Type B pancreatic cell (in vitro differentiated cells): ENCODE data around the gene SCN8A. TPM values are rescaled to one million over a fixed set of nuclear protein-coding genes. Genes with fewer than 3 reads are reported as not detected.

Source experiments
- DNase-seq: peaks from one replicate; pipeline ENCODE4 v3.0.0; 2021; ENCODE audit warnings: mixed read lengths; ENCODE audit not compliant: unreplicated experiment; ENCODE audit errors: extremely low spot score
- H3K27ac Mint-ChIP-seq: 2 replicates; pipeline ENCODE4 v1.8.0; 2021; ENCODE audit warnings: mild to moderate bottlenecking, mixed read lengths
- H3K27me3 Mint-ChIP-seq: 2 replicates; pipeline ENCODE4 v1.8.0; 2021; ENCODE audit warnings: mixed read lengths
- H3K36me3 Mint-ChIP-seq: 2 replicates; pipeline ENCODE4 v1.8.0; 2021; ENCODE audit warnings: mixed read lengths
- H3K4me1 Mint-ChIP-seq: one replicate; pipeline ENCODE4 v1.8.0; 2021; ENCODE audit warnings: mixed read lengths; ENCODE audit not compliant: unreplicated experiment
- H3K4me3 Mint-ChIP-seq: 2 replicates; pipeline ENCODE4 v1.8.0; 2021; ENCODE audit warnings: mild to moderate bottlenecking, mixed read lengths
- H3K9me3 Mint-ChIP-seq: 2 replicates; pipeline ENCODE4 v1.8.0; 2021; ENCODE audit warnings: mixed read lengths
- total RNA-seq: library from RNA; stranded (reverse); gene quantifications from 2 replicates; pipeline ENCODE4 v1.2.1, GENCODE V29; 2021; ENCODE audit warnings: low replicate concordance
- TF ChIP-seq, protein P1 (sequence below): fragments of 200-600 bp; sonication (generic); conservative IDR thresholded peaks from 2 replicates; pipeline ENCODE4 v1.5.0; 2021; ENCODE audit warnings: antibody characterized with exemption, mild to moderate bottlenecking

The SCN8A gene
- total RNA-seq, 1 donor from 2014 or later: 3.9 TPM

DNA sequence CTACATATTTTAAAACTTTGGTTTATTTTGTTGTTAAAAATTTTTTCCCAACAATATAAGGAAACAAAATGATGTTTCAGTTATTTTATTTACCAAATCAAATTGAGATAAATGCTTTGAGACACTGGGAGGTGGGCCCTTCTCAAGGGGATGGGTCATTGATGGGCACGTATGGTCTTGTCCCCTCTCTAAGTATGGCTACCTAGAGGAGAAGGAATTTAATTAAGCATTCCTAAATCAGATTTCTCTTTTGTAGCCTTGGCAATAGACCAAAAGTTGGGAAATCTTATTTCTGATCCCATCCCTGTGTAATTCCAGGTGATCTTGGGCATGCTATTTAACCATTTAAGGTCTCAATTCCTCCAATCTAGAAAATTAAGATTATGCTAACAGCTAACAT is 79.0 kb downstream of the SCN8A start:
- TF ChIP-seq, protein P1, sequence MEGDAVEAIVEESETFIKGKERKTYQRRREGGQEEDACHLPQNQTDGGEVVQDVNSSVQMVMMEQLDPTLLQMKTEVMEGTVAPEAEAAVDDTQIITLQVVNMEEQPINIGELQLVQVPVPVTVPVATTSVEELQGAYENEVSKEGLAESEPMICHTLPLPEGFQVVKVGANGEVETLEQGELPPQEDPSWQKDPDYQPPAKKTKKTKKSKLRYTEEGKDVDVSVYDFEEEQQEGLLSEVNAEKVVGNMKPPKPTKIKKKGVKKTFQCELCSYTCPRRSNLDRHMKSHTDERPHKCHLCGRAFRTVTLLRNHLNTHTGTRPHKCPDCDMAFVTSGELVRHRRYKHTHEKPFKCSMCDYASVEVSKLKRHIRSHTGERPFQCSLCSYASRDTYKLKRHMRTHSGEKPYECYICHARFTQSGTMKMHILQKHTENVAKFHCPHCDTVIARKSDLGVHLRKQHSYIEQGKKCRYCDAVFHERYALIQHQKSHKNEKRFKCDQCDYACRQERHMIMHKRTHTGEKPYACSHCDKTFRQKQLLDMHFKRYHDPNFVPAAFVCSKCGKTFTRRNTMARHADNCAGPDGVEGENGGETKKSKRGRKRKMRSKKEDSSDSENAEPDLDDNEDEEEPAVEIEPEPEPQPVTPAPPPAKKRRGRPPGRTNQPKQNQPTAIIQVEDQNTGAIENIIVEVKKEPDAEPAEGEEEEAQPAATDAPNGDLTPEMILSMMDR: no peak
- peaks cover under 1% of the 10 kb centered on the region for H3K36me3 Mint-ChIP-seq
- no peak overlapping the region for H3K27ac Mint-ChIP-seq
- peaks cover 3% of the 10 kb centered on the region for H3K27me3 Mint-ChIP-seq
- no peak overlapping the region for H3K4me3 Mint-ChIP-seq
- DNase-seq: no peak
- no peaks in the 10 kb centered on the region for H3K9me3 Mint-ChIP-seq
- H3K4me1 Mint-ChIP-seq: no peaks in the 10 kb centered on the region

DNA sequence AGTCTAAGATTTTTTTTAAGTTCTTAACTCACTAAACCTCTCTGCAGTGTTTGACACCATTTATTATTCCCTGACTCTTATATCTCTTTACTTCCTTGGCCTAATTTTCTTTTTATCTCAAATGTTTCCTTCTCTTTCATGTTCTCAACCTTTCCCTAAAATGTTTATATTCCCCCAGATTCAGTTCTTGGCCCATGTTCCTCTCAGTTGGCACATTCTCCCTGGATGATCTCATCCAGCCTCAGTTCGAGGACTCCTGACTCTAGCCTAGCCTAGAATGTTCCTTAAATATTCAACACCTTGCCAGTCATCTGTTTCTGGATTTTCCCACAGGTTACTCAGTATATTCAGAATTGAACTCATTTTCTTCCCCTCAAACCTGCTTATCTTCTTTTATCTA is 81.3 kb downstream of the SCN8A start:
- no peaks in the 10 kb centered on the region for H3K36me3 Mint-ChIP-seq
- no peaks in the 10 kb centered on the region for H3K4me1 Mint-ChIP-seq
- DNase-seq: no peak
- H3K9me3 Mint-ChIP-seq: no peaks in the 10 kb centered on the region
- H3K4me3 Mint-ChIP-seq: no peak overlapping the region
- TF ChIP-seq, protein P1: no peak
- peaks cover 3% of the 10 kb centered on the region for H3K27me3 Mint-ChIP-seq
- H3K27ac Mint-ChIP-seq: no peak overlapping the region

DNA sequence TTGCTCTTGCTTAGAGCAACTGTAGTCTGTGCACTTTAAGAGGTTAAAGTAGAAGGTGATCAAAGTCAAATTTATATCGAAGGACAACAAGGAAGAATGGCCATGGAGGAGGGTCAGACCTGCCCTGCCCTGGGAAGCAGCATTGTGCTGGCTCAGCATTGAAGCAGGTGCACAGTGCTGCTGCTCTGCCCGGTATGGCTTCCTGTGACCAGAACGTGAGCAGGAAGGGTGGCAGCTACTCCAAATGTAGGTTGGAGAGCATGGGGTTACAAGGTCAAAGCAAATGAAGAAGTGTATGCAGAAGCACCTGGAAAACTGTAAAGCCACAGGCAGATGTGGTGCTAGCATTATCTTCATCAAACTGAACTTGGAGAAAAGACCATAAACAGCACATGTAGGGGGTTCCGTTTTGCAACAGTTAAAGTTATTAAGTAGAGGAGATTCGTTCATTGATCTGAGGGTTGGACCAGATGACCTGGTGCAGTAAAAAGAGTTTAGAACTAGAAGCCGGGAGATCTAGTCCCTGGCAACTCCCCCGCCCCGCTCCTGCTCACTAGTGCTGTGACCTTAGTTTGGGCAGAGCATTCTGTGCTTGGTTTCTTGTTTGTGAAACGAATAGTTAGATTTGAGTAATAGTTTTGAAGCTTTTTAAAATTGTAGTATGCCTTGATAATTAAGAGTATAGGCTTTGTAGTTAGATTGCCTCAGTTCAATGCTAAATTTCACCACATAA is 84.2 kb downstream of the SCN8A start:
- no peak overlapping the region for H3K4me3 Mint-ChIP-seq
- no peaks in the 10 kb centered on the region for H3K9me3 Mint-ChIP-seq
- no peak for DNase-seq
- H3K36me3 Mint-ChIP-seq: no peaks in the 10 kb centered on the region
- peaks cover 3% of the 10 kb centered on the region for H3K27me3 Mint-ChIP-seq
- TF ChIP-seq, protein P1: no peak
- peaks cover 9% of the 10 kb centered on the region for H3K4me1 Mint-ChIP-seq
- H3K27ac Mint-ChIP-seq: no peak overlapping the region

DNA sequence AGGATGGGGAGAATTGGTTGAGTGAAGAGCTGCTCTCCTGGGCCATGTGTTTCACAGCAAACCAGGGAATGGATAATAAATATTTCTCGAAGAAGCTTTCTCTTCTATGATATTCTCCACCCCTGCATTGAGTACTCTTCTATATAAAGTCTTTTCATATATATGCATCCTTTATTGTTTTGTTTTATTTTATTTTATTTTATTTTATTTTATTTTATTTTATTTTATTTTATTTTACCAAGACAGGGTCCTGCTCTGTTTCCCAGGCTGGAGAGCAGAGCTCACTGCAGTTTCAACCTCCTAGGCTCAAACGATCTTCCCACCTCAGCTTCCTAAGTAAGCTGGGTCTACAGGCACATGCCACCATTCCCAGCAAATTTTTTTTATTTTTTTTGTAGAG is 85.8 kb downstream of the SCN8A start:
- Mint-ChIP-seq H3K4me3 (no peak overlapping the region), H3K9me3 (no peaks in the 10 kb centered on the region), H3K27ac (no peak overlapping the region), H3K36me3 (no peaks in the 10 kb centered on the region), H3K4me1 (peaks cover 9% of the 10 kb centered on the region), H3K27me3 (no peaks in the 10 kb centered on the region)
- TF ChIP-seq, protein P1: no peak
- DNase-seq: no peak

DNA sequence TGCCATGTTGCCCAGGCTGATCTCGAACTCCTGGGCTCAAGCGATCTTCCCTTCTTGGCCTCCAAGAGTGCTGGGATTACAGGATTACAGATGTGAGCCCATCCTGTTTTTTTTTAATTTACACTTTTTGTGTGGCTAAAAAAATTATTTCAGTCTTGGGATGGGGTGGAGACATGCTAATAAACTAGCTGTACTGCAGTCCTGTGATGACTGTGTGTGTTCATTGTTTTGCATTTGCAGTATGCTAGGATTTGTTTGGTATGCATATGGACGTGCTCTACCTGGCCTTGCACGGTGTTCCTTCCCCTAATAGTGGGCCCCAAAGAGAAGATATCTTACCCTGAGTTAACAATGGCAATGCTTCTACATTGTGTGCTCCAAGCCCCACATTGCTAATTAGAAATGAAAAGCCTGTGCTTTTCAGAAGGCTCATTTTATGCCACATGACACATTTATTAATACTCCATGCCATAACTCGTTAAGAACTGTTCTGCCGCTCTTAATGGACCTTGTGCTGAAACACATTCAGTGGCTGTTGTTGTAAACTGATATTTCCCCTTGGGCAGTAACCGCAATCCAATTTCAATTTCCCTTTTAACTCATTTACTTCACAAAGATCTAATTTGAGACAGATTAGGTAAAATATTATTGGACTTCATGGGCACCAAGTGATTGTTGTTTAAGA is 86.4 kb downstream of the SCN8A start:
- TF ChIP-seq, protein P1: no peak
- Mint-ChIP-seq H3K9me3 (no peaks in the 10 kb centered on the region), H3K36me3 (no peaks in the 10 kb centered on the region), H3K27me3 (no peaks in the 10 kb centered on the region), H3K27ac (no peak overlapping the region), H3K4me3 (no peak overlapping the region), H3K4me1 (peaks cover 9% of the 10 kb centered on the region)
- DNase-seq: no peak
